KBM-7 (cell line): Measurements from ENCODE around the gene AICDA.
"Not testable (repeated sequence)": the region's sequence is repeated elsewhere in the genome, so short reads cannot be mapped to it uniquely, and the experiment has no call there.

Experiments used
- DNase-seq: peaks from one replicate; pipeline ENCODE4 v3.0.0-alpha.2; 2015
- in situ Hi-C: fragments of 300-500 bp; cut with MboI; formaldehyde crosslinking; loops from 2 replicates; pipeline ENCODE4 v1.14.3; 2020; ENCODE audit warnings: low sequenced_read_pairs, low pct_unique_long_range_greater_than_20kb, mixed read lengths

AICDA gene

GRCh38 chr12:8612629-8613028 is at the start of gene AICDA:
Gene AICDA, minus strand, starts transcription at chr12:8612859. Its CDS starts 92 bp downstream, at chr12:8612767.
- DNase-seq, result no peak
- in situ Hi-C loops, result no loop called here

GRCh38 chr12:8661751-8662150 is 49.1 kb upstream of the AICDA start:
- no peak for DNase-seq
- in situ Hi-C loops, result loop anchor here (25.0 kb wide), 1 partner anchor 376 kb away; no protein-coding TSS in a partner anchor

GRCh38 chr12:8661016-8661415 is 48.4 kb upstream of the AICDA start:
- no peak for DNase-seq
- in situ Hi-C loops, result loop anchor here (25.0 kb wide), 1 partner anchor 376 kb away; no protein-coding TSS in a partner anchor

- no peak for DNase-seq
- in situ Hi-C loops, result loop anchor here (25.0 kb wide), 1 partner anchor 379 kb away; no protein-coding TSS in a partner anchor
These were observed 45.7 kb upstream of the AICDA start for GRCh38 chr12:8658346-8658745.

GRCh38 chr12:8655421-8655820 is 42.8 kb upstream of the AICDA start:
- in situ Hi-C loops, result loop anchor here (25.0 kb wide), 1 partner anchor 382 kb away; no protein-coding TSS in a partner anchor
- no peak for DNase-seq

GRCh38 chr12:8648576-8649205 is 36.0 kb upstream of the AICDA start:
- in situ Hi-C loops, result no loop called here

GRCh38 chr12:8647968-8648367 is 35.3 kb upstream of the AICDA start:
- DNase-seq, result no peak
- in situ Hi-C loops, result no loop called here

More at GRCh38 chr12:8648576-8649205, 36.0 kb upstream of the AICDA start:
- DNase-seq, result no peak

- DNase-seq, result no peak
These were observed 31.9 kb upstream of the AICDA start for GRCh38 chr12:8644345-8645248.

GRCh38 chr12:8642775-8643174 is 30.1 kb upstream of the AICDA start:
- DNase-seq, result no peak
- in situ Hi-C loops, result no loop called here

More at GRCh38 chr12:8644345-8645248, 31.9 kb upstream of the AICDA start:
- in situ Hi-C loops, result no loop called here

- in situ Hi-C loops, result no loop called here
- DNase-seq, result no peak
These were observed 27.3 kb upstream of the AICDA start for GRCh38 chr12:8639936-8640335.

- no peak for DNase-seq
- in situ Hi-C loops, result no loop called here
These were observed 26.3 kb upstream of the AICDA start for GRCh38 chr12:8638951-8639350.

GRCh38 chr12:8637666-8638065 is 25.0 kb upstream of the AICDA start:
- DNase-seq, result no peak
- in situ Hi-C loops, result no loop called here

- no peak for DNase-seq
- in situ Hi-C loops, result no loop called here
These were observed 24.6 kb upstream of the AICDA start for GRCh38 chr12:8637244-8637643.

- DNase-seq, result no peak
- in situ Hi-C loops, result no loop called here
These were observed 23.9 kb upstream of the AICDA start for GRCh38 chr12:8636581-8636980.

GRCh38 chr12:8636007-8636346 is 23.3 kb upstream of the AICDA start:
- in situ Hi-C loops, DNase-seq: not testable (repeated sequence)

- DNase-seq, in situ Hi-C loops: not testable (repeated sequence)
These were observed 22.8 kb upstream of the AICDA start for GRCh38 chr12:8635342-8636006.

GRCh38 chr12:8630131-8630530 is 17.5 kb upstream of the AICDA start:
- in situ Hi-C loops, result no loop called here
- DNase-seq, result no peak

GRCh38 chr12:8629486-8630033 is 16.9 kb upstream of the AICDA start:
- DNase-seq, result no peak
- in situ Hi-C loops, result no loop called here

GRCh38 chr12:8628731-8629130 is 16.1 kb upstream of the AICDA start:
- no peak for DNase-seq
- in situ Hi-C loops, result no loop called here
